LNCAP (cell line): ENCODE results near the gene USP12.

ENCODE experiments used
- CTCF ChIP-seq: fragments of 450-650 bp; IDR thresholded peaks from 2 replicates; pipeline ENCODE4 v1.5.1; 2017; ENCODE audit warnings: mild to moderate bottlenecking

Gene USP12

GRCh38 chr13:27171244-27171826 is at the start of gene USP12:
Gene USP12, minus strand, starts transcription at chr13:27171811. Its CDS starts 172 bp downstream, at chr13:27171639.
- no peak for TF ChIP-seq CTCF

- no peak for TF ChIP-seq CTCF
Observed at GRCh38 chr13:27219611-27220010, 48.0 kb upstream of the USP12 start.

- no peak for TF ChIP-seq CTCF
Observed at GRCh38 chr13:27211771-27212364, 40.3 kb upstream of the USP12 start.

GRCh38 chr13:27211271-27211670 is 39.7 kb upstream of the USP12 start:
- TF ChIP-seq CTCF = no peak

GRCh38 chr13:27208514-27208913 is 36.9 kb upstream of the USP12 start:
- no peak for TF ChIP-seq CTCF

GRCh38 chr13:27203854-27204253 is 32.2 kb upstream of the USP12 start:
- no peak for TF ChIP-seq CTCF

- TF ChIP-seq CTCF = no peak
Observed at GRCh38 chr13:27203186-27203585, 31.6 kb upstream of the USP12 start.

GRCh38 chr13:27201661-27202060 is 30.1 kb upstream of the USP12 start:
- no peak for TF ChIP-seq CTCF
